ENCODE measurements around the gene MTHFD1L.

Gene MTHFD1L

DNA sequence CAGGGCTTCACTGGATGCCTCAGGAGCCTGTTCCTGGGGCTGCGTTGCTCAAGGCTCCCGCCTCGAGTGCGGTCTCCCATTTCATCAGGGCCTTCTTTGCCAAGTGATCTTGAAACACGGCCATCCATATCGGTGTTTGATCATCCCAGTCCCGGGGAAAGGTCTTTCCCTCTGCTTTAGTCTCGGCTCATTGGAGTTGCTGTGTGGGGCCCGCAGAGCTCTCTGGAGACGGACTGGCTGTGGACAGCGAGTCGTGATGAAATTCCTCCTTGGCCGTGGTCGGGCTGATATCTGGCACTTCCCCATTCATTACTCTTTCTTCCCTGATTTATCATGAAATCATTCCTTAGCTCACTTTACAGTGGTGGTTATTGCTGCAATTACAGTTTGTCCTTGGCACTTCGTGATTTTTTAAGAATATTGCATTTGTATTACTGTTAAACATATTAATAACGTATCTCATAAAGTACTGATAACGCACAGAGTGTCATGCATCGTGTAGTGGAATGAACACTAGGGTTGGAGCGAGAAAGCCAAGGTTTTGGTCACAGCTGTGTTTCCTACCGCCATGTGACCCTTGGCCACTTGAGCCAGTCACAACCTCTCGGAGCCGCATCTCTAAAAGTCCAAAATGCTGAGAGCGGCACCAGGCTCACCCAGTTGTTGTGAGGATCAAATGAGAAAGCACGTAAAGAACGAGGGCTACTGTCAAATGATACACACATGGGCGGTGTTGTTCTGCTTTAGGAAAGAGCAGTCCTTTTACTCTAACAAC lies 71.8 kb downstream of the MTHFD1L start:
- DNase-seq = no peak

DNA sequence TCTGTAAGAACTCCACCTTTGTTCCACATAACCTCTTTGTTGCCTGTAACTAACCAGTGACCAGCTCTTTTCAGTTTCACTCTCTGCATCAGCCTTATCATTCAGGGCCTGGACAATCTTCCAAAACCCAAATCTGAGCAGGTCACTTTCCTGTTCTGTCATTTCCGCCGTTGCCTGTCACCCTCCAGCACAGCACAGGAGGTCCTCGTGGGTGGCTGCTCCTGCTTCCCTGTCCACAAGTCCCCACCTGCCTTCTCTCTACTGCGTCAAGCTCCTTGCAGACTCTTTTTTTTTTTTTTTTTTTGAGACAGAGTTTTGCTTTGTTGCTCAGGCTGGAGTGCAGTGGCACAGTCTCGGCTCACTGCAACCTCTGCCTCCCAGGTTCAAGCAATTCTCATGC lies 73.9 kb downstream of the MTHFD1L start:
- DNase-seq = no peak

DNA sequence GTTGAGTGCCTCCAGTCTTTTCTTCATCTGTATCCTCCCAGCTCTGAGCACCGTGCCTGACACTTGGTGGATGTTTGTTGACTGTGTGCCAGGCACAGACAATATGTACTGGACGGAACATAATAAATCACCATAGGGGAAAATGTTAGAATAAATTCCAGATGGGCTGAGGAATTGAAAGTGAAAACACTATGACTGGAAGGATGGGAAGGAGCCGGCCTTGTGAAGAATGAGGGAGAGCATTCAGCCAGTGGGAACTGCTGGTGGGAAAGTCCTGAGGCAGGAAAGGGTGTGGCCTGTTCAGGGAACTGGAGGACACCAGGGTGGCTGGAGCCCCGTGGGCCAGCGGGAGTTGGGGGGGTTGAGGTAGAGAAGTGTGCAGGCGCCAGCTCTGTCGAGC lies 75.4 kb downstream of the MTHFD1L start:
- DNase-seq = no peak

DNA sequence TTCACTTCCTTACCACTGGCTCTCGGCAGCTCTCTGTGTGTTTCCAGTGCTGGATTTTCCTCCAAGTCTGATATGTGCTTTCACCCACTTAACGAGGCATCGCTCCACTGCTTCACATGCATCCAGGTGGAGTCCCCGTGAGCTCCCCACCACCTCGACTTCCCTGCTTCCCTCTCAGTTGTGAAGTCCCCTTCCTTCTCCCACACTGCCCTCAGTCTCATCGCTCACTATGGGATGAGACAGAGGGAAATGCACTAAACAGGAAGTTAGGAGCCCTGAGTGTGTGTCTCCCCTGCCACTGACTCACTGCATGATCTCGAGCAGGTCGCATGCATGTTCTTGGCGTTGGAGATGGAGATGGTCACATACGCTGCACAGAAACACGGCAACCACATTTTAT lies 84.0 kb downstream of the MTHFD1L start:
- no peak for DNase-seq

DNA sequence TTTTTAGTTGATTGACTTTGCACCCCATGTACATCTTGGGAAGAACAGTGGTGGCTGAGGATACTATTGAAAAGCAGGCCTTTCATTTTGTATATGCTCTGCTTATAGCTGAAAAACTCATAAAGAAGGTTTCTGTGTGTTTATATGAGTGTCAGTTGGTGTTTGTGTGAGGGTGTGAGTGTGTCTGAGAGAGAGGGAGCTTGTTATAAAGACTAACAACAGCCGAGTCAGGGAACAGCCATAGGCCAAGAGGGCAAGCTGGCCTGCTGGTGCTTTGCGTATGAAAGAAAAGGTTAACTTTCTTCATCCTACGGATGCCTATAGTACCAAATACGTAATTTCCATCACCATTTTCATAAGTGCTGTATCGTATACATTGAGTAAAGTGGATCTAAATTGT lies 88.3 kb downstream of the MTHFD1L start:
- DNase-seq = no peak

DNA sequence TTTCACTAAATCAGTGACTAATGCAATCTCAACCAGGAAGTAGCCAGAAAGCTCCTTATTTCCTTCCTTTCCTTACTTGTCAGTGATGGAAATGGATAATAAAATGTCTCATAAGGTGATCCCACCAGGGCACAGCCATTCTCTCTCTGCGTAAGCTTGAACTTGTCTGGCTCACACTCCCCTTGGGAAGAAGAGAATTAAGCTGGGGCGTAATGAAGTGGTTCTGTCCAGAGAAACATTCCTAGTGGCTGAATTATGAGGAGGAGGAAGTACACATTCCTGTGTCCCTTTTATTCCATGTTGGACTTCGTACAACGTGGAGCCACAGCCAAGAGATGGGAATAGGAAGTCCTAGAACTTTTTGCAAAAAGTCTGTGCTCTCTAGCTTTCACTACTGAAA lies 93.7 kb downstream of the MTHFD1L start:
- no peak for DNase-seq

DNA sequence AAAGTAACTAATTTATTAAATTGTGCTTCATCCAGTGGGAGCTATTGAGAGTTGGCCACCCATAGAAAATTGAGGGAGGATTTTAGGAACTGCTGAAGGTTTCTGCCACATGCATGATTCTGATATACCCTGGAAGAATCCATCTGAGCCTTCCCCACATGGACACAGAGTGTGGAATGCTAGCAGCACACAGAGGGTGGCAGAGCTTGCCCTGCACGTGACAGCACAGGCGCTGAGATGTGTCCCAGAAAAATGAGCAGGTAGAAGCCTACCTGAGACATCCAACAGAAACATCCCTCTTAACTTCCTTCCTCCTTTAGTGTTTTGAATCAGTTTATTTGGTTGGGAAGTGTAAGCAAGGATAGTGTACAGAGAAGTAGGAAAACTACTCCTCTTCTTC lies 96.9 kb downstream of the MTHFD1L start:
- DNase-seq = no peak

DNA sequence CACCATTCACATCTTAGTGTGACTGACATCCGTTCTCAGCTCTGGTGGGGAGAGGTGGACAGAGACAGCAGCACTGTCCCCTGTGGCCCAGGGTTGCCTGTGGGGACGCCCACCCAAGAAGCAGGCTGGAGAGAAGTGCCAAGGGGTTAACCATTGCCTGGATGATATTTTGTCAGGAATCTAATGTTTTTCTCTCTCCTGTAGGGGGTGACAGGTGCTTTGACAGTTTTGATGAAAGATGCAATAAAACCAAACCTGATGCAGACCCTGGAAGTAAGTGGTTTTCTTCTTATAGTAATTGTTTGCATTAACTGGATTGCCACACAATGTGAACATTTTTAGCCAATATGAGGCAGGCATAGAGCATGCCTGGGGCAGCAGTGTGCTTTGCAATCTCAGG lies 99.3 kb downstream of the MTHFD1L start:
- no peak for DNase-seq

DNA sequence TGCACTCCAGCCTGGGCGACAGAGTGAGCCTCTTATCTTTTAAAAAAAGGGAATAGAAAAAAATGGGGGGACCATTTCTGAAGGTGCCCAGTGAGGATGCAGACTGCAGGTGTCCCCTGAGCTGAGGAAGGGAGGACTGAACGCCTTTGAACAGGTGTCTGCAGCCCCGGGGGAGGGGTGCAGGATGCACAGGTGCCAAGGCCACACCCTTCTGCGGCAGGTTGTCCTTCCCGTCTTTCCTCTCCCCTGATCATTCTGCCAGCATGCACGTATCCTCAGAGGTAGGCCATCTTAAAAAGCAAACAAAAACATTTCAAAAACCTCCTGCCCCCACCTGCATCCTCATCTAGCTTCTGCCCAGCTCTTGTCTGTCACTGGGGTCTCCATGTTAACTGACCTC lies 101.3 kb downstream of the MTHFD1L start:
- no peak for DNase-seq

DNA sequence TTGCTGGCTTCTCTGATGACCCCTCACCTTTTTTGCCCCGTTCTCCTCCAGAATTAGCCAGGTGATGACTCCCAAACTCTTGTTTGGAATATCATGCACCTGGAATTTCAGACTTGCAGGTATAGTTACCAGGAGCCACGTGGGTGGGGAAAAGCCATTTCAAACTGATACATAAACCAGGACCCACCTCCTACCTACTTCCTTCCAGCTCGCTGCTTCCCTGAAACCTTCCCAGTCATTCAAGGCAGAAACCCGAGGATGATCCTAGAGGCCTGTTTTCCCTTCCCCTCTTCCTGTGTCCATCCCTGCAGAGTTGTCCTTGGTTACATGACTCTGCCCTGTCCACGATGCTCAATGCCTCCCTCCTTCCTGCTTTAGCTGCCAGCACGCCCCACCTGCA lies 101.9 kb downstream of the MTHFD1L start:
- no peak for DNase-seq

DNA sequence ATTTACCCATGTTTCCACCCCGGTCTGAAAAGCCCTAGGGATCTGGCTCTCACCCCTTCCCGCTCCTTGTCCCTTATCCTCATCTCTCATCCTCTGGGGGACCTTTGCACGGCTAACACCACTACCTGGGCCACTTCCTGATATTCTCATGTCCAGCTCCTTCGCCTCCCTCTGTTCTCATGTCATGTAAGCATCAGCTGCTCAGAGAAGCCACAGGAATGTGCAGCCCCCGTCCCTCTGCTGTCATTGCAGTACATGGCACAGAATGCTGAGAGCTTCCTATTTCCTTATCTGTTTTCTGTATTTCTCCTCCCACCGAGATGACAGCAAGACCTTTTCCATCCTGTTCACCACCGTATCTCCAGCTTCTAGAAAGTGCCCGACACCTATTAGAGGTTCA lies 102.4 kb downstream of the MTHFD1L start:
- no peak for DNase-seq

DNA sequence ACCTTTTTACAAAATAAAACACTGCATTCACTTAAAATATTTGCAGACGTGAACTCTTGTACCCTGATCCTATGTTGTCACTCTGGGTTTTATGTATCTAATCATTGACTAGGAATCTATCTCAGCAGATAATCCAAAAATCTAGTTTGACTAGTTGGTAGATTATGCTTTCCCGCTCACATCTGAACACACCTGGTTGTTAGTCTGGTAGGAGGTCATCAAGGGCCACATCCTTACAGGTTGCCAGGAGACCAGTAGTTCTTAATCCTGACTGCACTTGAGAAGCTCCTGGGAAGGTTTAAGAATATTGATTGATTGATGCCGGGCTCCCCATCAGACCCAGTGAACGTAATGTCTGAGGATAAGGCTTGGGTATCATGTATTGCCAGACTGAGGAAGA lies 104.4 kb downstream of the MTHFD1L start:
- no peak for DNase-seq

DNA sequence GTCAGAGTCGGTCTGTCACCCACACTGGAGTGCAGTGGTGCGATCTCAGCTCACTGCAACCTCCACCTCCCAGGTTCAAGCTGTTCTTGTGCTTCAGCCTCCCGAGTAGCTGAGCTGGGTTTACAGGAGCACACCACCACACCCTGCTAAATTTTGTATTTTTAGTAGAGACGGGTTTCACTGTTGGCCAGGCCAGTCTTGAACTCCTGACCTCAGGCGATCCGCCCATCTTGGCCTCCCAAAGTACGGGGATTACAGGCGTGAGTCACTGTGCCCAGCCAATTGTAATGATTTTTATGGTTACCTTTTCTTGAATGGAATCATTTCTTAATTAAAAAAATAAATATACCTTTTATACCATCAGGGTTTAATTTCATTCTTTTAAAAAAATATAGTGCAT lies 105.7 kb downstream of the MTHFD1L start:
- DNase-seq = no peak

DNA sequence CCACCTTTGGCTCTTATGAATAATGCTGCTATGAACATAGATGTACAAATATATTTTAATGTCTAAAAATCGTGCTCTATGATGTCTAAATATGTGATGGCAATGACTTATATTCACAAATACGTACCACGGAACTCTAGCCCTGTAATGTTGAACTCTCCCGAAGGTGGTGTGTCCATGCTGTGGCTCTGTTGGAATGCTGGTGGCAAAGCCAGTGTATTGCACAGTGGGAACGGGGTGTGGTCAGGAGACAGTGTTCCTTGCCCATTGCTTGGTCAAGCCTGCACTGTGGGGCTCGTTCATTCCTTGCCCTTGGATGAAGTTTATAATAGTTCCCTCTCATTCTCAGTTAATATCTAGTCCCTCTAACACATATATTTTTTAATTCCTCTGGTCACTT lies 109.6 kb downstream of the MTHFD1L start:
- no peak for DNase-seq

DNA sequence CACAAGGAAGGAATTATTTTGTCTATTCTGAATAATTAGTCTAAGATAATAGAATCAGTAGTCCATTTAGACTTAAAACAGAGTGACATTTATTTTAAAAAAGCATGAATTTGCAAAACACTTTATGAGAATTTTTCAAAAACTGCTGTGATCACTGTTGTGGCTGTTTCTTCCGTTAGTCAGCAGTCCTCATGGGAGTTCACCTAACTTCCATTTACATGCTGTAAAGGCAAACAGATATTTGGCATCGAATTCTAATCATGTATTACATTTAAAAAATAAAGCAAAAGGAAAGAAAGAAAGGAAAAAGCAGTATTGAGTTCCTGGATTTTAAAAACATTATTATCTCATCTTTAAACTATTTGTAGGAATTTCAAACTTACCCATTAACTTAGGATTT lies 111.8 kb downstream of the MTHFD1L start:
- no peak for DNase-seq

DNA sequence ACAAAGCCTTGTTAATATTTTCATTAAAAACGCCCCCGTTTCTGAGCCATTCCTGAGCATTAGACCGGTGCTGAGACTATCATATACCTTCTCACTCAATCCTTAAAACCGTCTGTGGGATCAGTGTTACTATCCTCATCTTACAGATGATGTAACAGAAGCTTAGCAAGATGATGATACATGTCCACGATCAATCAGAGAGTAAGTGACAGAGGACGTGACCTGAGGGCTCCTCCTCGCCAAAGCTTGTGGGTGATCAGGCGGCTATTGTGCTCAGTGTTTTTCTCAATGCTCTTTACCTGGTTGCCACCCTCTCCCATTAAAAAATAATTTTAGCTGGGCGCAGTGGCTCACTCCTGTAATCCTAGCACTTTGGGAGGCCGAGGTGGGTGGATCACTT lies 113.1 kb downstream of the MTHFD1L start:
- no peak for DNase-seq

DNA sequence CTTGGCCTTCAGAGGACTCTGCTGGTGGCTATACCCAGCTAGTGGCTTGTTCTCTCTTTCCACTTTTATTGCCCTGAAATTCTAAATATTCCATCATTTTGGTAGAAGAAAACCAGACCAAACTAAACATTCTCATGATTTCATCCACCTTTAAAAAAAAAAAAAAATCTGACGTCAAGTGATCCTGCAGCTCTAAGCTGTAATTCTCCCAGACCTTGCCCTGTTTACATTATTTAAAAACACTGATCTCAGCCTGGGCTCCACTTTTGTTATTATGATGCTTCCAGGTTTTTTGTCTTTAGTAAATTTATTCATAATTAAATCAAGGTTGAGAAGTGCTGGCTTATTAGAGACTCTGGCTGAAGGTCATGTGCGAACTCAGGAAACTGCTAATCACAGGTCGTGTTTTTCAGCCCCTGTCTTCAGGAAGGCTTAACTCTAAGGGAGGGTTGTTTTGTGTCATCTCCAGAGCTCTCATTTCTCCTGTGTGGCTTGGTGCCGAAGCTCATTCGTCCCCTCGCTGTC lies 114.4 kb downstream of the MTHFD1L start:
- no peak for DNase-seq

DNA sequence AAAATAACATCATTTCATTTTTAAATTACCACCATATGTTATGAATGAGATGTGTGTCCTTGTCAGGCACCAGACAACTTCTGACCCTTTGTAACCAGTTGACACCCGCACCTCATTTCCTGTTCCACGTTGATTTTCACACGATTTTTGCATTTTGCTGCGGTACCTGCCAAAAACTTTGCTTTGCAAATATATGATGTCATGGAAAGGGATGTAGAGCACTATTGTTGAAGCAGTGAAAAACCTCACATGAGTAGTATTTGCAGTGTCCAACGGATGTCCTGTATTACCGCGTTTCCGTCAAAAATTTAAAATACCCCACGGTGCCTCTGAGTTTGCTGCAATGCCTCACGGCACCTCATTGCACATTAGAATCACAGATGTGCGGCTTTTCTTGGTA lies 115.6 kb downstream of the MTHFD1L start:
- DNase-seq = no peak

DNA sequence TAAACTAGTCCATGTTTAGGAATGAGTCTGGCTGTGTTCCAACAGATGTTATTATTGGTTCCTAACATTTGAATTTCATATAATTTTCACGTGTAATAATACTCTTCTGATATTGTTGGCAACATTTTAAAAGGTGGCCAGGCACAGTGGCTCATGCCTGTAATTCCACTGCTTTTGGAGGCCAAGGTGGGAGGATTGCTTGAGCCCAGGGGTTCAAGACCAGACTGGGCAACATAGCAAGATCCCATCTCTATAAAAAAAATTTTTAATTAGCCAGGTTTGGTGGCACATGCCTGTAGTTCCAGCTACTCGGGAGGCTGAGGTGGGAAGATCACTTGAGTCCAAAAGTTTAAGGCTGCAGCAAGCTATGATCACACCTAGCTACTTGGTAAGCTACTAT lies 116.2 kb downstream of the MTHFD1L start:
- no peak for DNase-seq

DNA sequence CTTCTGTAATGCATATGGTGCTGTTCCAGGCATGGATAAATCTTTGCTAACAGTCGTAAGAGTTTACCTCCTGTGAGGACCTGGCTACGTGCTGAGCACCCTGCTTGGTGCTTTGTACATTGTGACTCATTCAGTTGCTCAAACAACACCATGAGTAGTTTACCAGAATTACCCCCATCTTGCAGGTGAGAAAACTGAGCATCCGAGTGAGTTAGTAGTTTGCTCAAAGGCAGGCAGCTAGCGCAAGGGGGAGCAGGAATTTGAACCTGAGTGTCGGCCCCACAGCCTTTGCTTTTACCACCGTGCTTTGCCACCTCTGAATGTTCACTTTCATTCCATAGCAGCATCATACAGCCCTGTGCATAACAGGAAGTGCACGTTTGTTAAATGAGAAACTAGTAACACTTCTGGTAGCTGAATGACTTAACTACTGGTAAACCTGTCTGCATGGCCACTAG lies 121.9 kb downstream of the MTHFD1L start:
- DNase-seq = no peak

DNA sequence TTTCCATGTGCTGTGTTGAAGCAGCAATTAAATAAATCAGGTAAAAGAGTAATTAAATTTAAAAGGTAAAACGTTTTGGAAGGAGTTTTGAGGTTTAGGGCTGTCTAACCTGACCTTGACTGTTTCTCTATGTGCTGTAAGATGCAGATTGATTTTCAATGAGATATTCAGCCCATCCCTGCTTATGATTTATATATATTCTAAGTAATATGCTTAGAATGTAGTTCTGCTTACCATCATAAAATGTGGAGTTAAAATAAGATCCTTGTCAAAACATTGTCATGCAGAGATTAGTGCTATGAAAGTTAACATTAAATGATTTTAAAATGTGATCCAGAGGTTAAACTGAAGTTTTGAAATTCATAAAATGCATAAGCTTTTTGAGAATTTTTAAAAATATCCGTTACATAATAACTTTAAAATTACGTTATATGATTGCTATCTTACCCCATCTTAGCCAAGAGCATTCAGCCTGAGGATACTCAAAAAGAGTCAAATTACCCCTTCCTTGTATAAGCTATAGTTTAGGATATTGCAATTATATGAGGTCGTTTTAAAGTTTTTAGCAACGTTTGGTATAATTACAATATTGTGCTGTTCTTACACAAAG lies 122.5 kb downstream of the MTHFD1L start:
- no peak for DNase-seq

DNA sequence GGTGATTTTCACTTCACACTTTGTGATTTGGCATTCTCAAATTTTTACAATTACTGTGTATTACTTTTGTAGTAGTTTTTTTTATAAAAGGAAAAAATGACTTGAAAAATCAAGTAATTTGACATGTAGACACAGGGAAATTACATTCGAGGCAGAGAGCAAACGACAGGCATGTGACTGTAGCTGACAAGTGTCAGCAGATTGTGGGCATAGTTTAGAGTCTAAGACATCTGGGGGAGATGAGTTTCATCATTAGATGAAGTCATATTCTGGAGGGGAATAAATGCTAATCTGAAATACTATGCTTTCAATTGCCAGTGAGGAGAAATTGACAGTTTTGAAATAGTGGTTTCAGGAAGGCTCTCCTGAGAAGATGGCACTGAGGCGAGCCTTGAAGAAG lies 126.0 kb downstream of the MTHFD1L start:
- DNase-seq = no peak

DNA sequence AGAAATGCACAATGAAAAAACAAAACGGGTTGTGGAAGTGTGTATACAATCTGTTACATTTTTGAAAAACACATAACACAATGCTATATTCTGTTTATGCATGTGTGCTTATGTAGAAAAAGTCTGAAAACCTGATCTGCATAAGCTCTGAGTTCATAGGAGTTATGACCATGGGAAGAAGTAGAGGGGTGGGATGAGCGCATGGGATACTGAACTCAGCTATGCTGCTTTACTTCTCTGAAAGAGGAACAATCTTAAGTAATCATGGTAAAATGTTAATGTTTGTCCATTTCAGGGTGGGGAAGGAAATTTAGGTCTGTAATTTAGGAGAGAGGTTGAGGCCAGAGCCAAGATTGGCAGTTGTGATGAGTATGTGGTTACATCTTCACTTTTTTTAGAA lies 126.8 kb downstream of the MTHFD1L start:
- no peak for DNase-seq

DNA sequence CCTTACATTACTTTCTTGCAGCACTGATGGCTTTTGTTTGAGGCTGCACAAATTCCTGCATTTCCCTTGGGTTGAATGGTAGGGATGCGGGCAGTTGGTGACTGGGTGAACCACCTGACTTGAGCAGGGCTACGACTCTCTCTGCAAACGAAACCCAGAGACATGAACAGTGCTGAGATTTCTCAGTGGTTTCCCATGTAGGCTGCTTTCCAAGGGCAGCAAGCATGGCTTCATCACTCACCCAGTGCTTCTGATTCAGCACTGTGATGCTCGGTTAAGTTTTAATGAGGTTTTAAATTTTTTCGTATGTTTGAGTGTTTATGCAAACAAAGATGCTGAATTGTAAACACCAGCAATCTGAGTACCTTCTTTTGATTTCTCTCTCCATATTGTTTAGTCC lies 127.2 kb downstream of the MTHFD1L start:
- DNase-seq = no peak

DNA sequence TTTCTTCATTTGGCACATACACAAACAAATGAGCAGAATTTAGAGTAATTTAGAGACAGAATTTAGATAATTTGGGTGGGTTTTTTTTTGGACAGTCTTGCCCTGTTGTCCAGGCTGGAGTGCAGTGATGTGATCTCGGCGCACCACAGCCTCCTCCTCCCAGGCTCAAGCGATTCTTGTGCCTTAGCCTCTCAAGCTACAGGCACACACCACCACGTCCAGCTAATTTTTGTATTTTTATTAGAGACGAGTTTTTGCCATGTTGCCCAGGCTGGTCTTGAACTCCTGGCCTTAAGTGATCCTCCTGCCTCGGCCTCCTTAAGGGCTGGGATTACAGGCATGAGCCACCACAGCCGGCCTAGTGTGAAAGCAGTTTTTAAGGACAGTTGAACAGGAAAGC lies 127.8 kb downstream of the MTHFD1L start:
- DNase-seq = no peak

Data from SIG-M5 (cell line).